ENCODE results near the gene EIF1B. TPM values are rescaled to one million over a fixed set of nuclear protein-coding genes. Genes with fewer than 3 reads are reported as not detected.

Gene EIF1B
- total and polyA plus RNA-seq, 10 of the 15 experiments (the other 5 are each of a cell fraction or from before 2014, with no cell fraction given), result 15.4 to 75.6 (median 43.2) TPM

GRCh38 chr3:40308725-40309417, 636 bp upstream of the EIF1B start:
- in situ Hi-C loops (cut with MboI) (no loop called here), intact Hi-C loops (cut with micrococcal nuclease; ENCODE audit: unreplicated experiment) (no loop called here)
- peaks cover 20% of the 10 kb centered on the region for H3K79me2 ChIP-seq (ENCODE audit: control insufficient read depth, insufficient read depth, low read length)
- peak overlapping the region; percentile 87 for H2AFZ ChIP-seq (ENCODE audit: control insufficient read depth, low read depth, low read length)
- TF ChIP-seq HCFC1 (IDR thresholded peaks at IDR 0.05; ENCODE audit: low read length), result no peak
- TF ChIP-seq ATF3 (IDR thresholded peaks at IDR 0.05; ENCODE audit: borderline replicate concordance, extremely low read depth, low read depth, low read length), result 0 out of 2 replicates have a peak, but pooled peaks have one; percentile 14
- TF ChIP-seq ZBTB11 (CRISPR knock-in tag; IDR thresholded peaks at IDR 0.05), result no peak
- peak; percentile 50; the same call in 1 of the 2 replicates for TF ChIP-seq JUND (IDR thresholded peaks at IDR 0.05; ENCODE audit: low read depth, low read length)
- TF ChIP-seq HDAC2 (IDR thresholded peaks at IDR 0.05), result no peak
- no peak for TF ChIP-seq NFYA (IDR thresholded peaks at IDR 0.05; ENCODE audit: borderline replicate concordance, low read depth, low read length)
- TF ChIP-seq NFYB (IDR thresholded peaks at IDR 0.05; ENCODE audit: insufficient read depth, low read depth, low read length), result no peak
- 0 out of 2 replicates have a peak, but pooled peaks have one; percentile 34 for TF ChIP-seq BACH1 (IDR thresholded peaks at IDR 0.05; ENCODE audit: borderline replicate concordance)
- TF ChIP-seq DPF2 (IDR thresholded peaks at IDR 0.05), result 0 out of 2 replicates have a peak, but pooled peaks have one; percentile 2
- H3K4me1 ChIP-seq (ENCODE audit: control insufficient read depth, insufficient read depth, low read length), result no peaks in the 10 kb centered on the region
- peak overlapping the region; percentile 52 for H3K27ac ChIP-seq (ENCODE audit: control insufficient read depth, insufficient read depth)
- H3K4me3 ChIP-seq, result peak overlapping the region; percentile 77
- CTCF ChIA-PET, result interaction anchor here (0.9 to 15.0 kb wide), 14 partner anchors 9 to 191 kb away, joined by 3 to 317 read pairs (median 3); no protein-coding TSS in a partner anchor
- H3K9ac ChIP-seq (ENCODE audit: control insufficient read depth, insufficient read depth, low read length), result peak overlapping the region; percentile 73; the same call in 1 of the 2 replicates
- RAD21 ChIA-PET (ENCODE audit: unreplicated experiment), result interaction anchor here (3.3 kb wide), 1 partner anchor 118 kb away, joined by 17 read pairs; no protein-coding TSS in a partner anchor
- H4K20me1 ChIP-seq (ENCODE audit: control insufficient read depth, insufficient read depth), result no peaks in the 10 kb centered on the region
- ATAC-seq (no peak; the same call in 2 of the 3 replicates), FAIRE-seq (no peak), DNase-seq (ENCODE audit: low read depth, low spot score) (no peak)
- SMC1A ChIA-PET (ENCODE audit: uncharacterized antibody, unreplicated experiment), result interaction anchor here (1.1 to 2.7 kb wide), 7 partner anchors 8 to 143 kb away, joined by 3 to 16 read pairs (median 5); no protein-coding TSS in a partner anchor
- WGBS (ENCODE audit: insufficient coverage, insufficient replicate concordance, low lambda C conversion rate, missing lambda C conversion rate), result 30% methylated on average over 20 of the region's 20 CpGs
- POLR2A ChIA-PET, result interaction anchor here (0.7 to 1.2 kb wide), 4 partner anchors 117 to 148 kb away, joined by 3 to 5 read pairs (median 4); partner anchors contain the start of gene RPL14
- H3K27me3 ChIP-seq (replicated peaks in 1 of 2; ENCODE audit: control insufficient read depth in 2 of 2, insufficient read depth in 2 of 2, low read length in 1 of 2), result no peaks in the 10 kb centered on the region
- H3K36me3 ChIP-seq (ENCODE audit: control insufficient read depth in 2 of 2, insufficient read depth in 2 of 2, low read length in 1 of 2), result peaks cover 0 to 8% of the 10 kb centered on the region in 2 experiments; a peak in 2 of 4 replicates
- H3K9me3 ChIP-seq (replicated peaks; ENCODE audit: control insufficient read depth, insufficient read depth, low read length), result no peaks in the 10 kb centered on the region
- peak overlapping the region; percentile 82 for H3K4me2 ChIP-seq (ENCODE audit: control insufficient read depth, insufficient read depth)
- BruUV-seq (replicated peaks), result TSS peak; percentile 87

Data from GM12878 (cell line).